Renal pelvis (tissue), 4 donors: ENCODE data around the gene ALDOA. TPM values are rescaled to one million over a fixed set of nuclear protein-coding genes. Genes with fewer than 3 reads are reported as not detected.
"Not testable (repeated sequence)": the region's sequence is repeated elsewhere in the genome, so short reads cannot be mapped to it uniquely, and the experiment has no call there.

ENCODE experiments used
- DNase-seq: peaks from one replicate; pipeline ENCODE4 v3.0.0-alpha.2; 2013
- polyA plus RNA-seq, 3 donors: library from polyadenylated mRNA; unstranded; fragments of 120-200 nt; gene quantifications; one replicate each; pipeline ENCODE4 v1.2.1, GENCODE V29; 2013; ENCODE audit not compliant: insufficient read length in 3 of 3

The ALDOA gene
- polyA plus RNA-seq, 3 donors: 525 to 600 (median 593) TPM

DNA sequence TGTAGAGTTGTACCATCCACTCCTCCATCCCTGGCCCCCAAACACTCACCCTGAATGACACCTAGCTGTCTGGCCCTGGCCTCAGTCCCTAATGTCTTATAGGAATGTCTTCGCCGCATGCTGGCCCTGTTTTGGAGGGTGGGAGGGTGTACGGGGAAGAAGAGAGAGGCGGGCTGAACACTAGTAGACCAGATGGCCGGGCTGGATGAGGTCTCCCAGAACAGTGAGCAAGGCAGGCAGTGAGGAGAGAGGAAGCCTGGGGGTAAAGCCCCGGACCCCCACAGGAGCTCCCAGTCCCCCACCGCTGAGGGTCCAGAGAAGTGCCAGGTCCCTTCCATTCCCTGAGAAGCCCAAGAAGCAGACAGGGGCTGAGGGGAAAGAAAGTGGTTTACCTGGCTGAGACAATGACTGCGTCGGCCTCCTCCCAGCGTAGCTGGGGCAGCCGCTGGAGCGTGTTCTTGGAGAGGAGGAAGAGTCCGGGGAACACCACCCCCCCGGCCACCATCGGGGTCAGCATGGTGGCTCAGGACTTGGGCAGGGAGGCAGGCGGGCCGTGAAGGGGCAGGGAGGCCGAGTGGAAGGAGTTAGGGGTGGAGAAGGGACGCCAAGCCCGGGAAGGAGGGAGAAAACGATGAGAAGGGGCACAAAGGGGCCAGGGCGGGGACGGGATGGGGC, 35.4 kb upstream of the ALDOA start:
- no peak for DNase-seq

- DNase-seq: no peak
Observed at GRCh38 chr16:30030841-30031413, 34.6 kb upstream of the ALDOA start, which contains the start of gene TLCD3B. Gene TLCD3B (minus strand): TSS chr16:30031271. CDS start chr16:30030527, 744 bp downstream.

DNA sequence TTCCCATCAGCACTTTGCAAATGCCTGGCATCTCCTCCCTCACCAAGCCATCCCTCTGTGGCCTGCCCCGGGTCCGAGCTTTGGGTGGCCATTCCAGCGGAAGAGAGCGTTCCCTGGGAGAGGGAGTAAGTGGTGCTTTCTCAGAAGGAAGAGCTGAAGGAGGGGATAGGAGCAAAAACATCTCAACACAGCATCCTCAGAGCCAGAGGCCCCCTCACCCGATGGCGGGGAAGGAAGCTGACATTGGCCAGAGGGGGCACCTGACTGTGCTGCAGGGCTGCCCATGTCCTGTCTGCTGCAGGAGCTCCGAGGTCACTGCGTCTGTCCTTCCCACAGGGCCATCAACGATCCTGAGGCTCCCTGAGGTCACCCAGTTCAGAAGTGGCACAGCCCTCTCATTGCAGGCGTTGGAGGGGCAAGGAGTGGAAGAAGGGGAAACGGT, 34.1 kb upstream of the ALDOA start:
- no peak for DNase-seq

GRCh38 chr16:30032083-30032819, 33.3 kb upstream of the ALDOA start:
- peak; percentile 82 for DNase-seq

DNA sequence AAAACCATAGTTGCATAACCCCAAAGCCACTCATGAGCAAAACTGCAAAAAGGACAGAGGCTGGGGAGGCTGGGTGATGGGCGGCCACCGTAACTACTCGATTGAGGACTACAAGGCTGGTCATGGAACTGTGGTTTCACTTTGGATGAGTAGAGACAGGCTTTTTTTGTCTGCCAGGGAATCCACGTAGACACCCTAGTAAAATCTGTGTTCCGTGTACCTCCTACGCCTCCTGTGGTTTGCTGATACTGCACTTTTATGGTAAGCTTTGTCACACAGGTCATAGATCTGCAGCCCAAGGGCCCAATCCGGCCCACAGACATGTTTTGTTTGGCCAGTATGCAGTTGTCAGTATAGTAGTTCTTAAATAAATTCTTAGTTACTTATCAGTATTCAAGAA, 32.3 kb upstream of the ALDOA start:
- DNase-seq: no peak

GRCh38 chr16:30040221-30040620, 25.3 kb upstream of the ALDOA start:
- no peak for DNase-seq

DNA sequence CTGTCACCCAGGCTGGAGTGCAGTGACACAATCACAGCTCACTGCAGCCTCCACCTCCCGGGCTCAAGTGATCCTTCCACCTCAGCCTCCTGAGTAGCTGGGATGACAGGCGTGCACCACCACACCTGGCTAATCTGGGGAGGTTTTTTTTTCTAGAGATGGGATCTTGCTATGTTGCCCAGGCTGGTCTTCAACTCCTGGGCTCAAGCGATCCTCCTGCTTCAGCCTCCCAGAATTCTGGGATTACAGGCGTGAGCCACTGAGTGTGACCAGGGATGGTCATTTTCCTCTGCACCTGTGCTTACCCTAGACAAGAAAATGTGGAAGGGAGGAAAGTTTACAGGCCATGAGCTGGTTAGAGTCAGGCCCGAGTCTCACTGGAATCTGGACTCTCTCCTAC, 24.9 kb upstream of the ALDOA start:
- not testable (repeated sequence) for DNase-seq

DNA sequence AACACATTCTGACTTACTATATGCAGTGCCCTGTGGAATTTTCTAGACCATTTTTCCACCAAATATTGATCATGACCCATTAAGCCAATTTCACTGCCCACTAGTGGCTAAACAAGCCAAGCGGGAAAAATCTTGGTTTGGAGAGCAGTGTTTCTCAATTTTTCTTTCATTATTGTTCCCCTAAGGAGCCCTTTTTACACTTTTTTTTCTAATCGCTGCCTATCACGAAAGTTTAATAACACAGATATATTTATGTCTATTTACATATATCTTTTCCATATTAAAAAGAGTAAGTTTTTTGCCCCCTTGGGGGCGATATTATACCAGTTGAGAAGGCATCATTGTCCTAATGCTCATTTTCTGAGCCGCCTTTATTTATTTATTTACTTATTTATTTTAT, 23.7 kb upstream of the ALDOA start:
- no peak for DNase-seq

- DNase-seq: no peak
Observed at GRCh38 chr16:30046178-30046577, 19.4 kb upstream of the ALDOA start.

DNA sequence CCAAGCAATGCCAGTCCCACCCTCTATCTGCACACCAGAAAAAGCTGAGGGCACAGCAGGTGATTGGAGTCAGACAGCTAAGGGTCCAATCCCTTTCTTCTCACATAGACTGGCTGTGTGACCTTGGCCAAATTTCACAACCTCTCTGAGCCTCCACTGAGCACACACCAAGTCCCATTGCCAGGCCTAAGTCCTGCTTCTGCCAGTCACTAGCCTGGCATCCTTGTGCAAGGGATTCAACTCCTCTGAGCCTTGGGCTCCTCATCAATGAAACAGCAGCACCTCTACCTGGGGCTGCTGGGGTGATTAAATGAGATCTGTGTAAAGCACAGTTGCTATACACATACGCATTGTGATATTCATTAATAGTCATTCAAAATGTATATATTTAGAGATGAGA, 19.0 kb upstream of the ALDOA start:
- no peak for DNase-seq

DNA sequence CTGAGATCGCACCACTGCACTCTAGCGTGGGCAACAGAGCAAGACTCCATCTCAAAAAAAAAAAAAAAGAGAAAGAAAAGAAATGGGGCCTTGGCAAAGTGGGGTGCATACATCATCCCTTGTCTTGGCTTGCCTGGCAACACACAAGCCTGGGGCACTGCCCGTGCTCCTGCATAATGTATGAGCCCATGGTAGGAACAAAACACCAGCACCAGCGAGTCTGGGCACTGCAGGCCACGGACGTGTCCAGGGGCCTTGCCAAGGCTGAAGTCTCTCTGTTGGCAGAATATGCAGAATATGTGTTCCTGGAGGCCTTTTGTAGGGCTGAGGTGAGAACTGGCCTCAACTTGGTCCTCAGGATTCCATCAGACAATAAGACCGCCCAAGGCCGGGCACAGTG, 15.7 kb upstream of the ALDOA start:
- no peak for DNase-seq

GRCh38 chr16:30051518-30051917, 14.0 kb upstream of the ALDOA start:
- no peak for DNase-seq

GRCh38 chr16:30052671-30053372, 12.7 kb upstream of the ALDOA start:
- peak; percentile 91 for DNase-seq

- DNase-seq: peak; percentile 50
Observed at GRCh38 chr16:30053376-30054015, 12.1 kb upstream of the ALDOA start.

DNA sequence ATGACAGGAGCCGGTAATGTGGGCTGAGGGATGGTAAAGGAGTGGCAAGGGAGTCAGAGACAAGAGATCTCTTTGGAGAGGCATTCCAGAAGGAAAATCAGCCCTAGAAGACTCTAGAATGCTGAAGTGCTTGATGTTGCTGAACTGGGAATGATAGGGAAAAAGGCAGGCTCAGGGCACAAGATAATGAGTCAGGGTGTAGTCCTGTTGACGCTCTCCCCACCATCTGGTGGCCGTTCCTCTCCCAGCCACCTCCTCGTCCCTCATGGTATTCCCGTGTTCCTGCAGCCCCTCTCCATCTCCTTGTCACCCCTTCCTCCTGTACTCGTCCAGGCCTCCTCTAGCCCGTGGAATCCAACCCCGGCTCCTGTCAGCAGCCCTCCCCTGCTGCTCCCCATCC, 11.1 kb upstream of the ALDOA start:
- no peak for DNase-seq

GRCh38 chr16:30054959-30055553, 10.5 kb upstream of the ALDOA start:
- DNase-seq: no peak

DNA sequence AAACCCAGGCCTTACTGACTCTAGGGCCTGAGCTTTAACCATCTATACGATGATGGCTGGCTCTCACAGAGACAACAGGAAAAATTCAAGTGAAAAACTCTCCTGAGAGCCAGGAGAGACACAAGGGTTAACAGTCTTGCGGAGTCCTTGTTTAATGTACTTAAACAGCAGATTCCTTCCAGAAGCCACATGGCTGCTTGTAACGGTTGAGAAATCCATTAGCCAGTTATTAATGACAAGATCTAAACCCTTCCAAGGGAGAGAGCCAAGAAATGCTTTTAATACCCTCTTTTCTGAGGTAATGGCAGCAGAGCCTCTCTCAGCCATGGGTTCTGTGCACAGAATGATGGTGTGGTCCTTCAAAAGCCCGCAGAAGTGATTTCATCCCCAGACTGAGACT, 5.2 kb upstream of the ALDOA start:
- no peak for DNase-seq

DNA sequence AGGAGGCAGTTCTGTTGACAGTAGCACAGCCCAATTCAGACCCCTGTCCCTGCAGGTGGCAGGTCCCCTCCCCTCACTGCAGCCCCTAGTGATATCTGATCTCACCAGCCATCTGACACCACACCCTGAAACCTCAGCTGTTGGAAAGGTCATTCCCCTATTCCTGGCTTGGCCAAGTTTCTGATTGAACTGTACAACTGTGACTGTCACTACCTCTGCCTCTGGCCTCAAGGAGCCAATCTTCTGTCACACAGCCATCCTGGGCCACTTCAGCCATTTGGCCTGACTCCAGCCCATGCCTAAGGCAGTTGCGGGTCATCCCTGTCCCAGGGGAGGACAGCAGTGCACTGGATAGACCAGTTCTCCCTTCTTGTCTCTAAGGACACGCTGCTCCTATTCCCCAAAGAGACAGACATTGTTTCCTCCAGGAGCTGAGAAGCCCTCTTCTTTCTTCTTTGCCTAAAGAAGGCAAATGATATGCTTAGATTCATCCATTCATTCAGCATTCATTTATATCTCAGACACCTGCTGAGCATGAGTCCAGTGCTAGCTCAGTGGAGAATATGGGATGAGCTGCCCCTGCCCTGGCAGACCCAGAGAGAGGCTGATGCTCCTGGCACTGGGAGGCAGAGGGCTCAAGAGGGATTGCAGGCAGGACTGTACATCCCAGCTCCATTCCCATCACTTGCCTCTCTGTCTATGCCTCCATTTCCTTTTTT, 4.6 kb upstream of the ALDOA start:
- no peak for DNase-seq

DNA sequence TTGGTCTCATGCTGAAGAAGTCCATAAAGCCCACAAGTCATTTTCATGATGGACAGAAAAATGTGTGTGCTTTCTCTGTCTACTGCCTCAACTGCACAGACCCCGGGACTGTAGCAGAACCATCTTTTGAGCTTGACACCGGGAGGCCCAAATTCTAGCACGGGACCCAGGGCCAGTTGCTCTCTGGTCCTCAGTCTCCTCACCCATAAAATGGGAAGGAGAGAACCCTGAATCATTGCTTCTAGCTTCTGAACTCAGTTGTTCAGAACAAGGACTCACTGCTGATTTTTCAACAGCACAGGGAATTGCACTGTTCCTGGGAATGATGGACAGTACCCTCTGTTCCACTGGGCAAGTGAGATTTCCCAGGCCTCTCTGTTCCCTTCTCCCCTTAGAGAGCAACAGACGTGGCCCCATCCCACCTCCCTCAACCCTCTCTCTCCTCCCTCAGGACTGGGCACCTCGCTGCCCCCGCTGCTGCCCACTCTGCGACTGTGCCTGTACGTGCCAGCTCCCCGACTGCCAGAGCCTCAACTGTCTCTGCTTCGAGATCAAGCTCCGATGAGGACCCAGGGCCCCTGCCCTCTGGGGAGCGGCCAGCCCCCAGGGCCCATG, 2.2 kb upstream of the ALDOA start:
- no peak for DNase-seq
